ENCODE results near the gene PRAMEF1. TPM values are rescaled to one million over a fixed set of nuclear protein-coding genes. Genes with fewer than 3 reads are reported as not detected.

PRAMEF1 gene
- polyA plus RNA-seq, 1 donor (not counting 4 experiments of a cell fraction or from before 2014, with no cell fraction given), result not detected

DNA sequence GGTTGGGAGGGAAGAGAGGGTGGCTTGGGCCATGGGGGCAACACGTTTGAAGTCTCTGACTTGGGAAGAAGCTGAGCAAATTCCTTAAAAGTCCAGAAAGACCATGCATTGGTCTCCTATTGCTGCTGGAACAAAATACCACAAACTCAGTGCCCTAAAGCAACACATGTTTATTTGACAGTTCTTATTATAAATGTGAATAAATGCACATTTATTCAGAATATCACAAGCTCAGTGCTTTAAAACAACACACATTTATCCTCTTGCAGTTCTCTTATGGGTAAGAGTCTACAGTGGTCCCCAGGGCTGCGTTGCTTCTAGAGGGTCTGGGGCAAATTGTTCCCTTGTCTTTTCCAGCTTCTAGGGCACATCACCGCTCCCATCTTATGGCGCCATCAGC lies 27.7 kb upstream of the PRAMEF1 start:
- no peaks in the 10 kb centered on the region for H3K9me3 ChIP-seq (ENCODE audit: control insufficient read depth, low read depth, low read length)
- no peaks in the 10 kb centered on the region for H4K20me1 ChIP-seq (ENCODE audit: control insufficient read depth, extremely low read depth, insufficient read depth, low read length)
- FAIRE-seq (no peak), DNase-seq (ENCODE audit: low read depth, low spot score) (no peak)
- dilution Hi-C loops (cut with MboI; ENCODE audit: extremely low pct_ligation_motif_present, low sequenced_read_pairs), result no loop called here
- no peak overlapping the region for H2AFZ ChIP-seq (ENCODE audit: control insufficient read depth, low read length)
- no peaks in the 10 kb centered on the region for H3K36me3 ChIP-seq (ENCODE audit: control insufficient read depth in 2 of 2, extremely low read depth in 1 of 2, insufficient read depth in 2 of 2, low read length in 2 of 2)
- no peaks in the 10 kb centered on the region for H3K9me1 ChIP-seq (ENCODE audit: control insufficient read depth, extremely low read depth, insufficient read depth, low read length)
- TF ChIP-seq EZH2 (IDR thresholded peaks at IDR 0.05; ENCODE audit: low read length), result no peak
- TF ChIP-seq, protein P1, sequence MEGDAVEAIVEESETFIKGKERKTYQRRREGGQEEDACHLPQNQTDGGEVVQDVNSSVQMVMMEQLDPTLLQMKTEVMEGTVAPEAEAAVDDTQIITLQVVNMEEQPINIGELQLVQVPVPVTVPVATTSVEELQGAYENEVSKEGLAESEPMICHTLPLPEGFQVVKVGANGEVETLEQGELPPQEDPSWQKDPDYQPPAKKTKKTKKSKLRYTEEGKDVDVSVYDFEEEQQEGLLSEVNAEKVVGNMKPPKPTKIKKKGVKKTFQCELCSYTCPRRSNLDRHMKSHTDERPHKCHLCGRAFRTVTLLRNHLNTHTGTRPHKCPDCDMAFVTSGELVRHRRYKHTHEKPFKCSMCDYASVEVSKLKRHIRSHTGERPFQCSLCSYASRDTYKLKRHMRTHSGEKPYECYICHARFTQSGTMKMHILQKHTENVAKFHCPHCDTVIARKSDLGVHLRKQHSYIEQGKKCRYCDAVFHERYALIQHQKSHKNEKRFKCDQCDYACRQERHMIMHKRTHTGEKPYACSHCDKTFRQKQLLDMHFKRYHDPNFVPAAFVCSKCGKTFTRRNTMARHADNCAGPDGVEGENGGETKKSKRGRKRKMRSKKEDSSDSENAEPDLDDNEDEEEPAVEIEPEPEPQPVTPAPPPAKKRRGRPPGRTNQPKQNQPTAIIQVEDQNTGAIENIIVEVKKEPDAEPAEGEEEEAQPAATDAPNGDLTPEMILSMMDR (optimal IDR thresholded peaks at IDR 0.05 in 1 of 3, IDR thresholded peaks at IDR 0.05 in 1 of 3, conservative IDR thresholded peaks at IDR 0.05 in 1 of 3; ENCODE audit: extremely low read depth in 1 of 3, insufficient read depth in 2 of 3, low read length in 3 of 3), result no peak
- no peaks in the 10 kb centered on the region for H3K4me1 ChIP-seq (ENCODE audit: control insufficient read depth, extremely low read depth, insufficient read depth, low read length)
- H3K4me2 ChIP-seq (ENCODE audit: control insufficient read depth, extremely low read depth, insufficient read depth, low read depth, low read length), result no peak overlapping the region
- no peak overlapping the region for H3K4me3 ChIP-seq (ENCODE audit: control insufficient read depth in 2 of 3, extremely low read depth in 1 of 3, insufficient read depth in 2 of 3, low read depth in 1 of 3, low read length in 3 of 3)
- no peaks in the 10 kb centered on the region for H3K27me3 ChIP-seq (ENCODE audit: control insufficient read depth, extremely low read depth, insufficient read depth, low read length)
- H3K27ac ChIP-seq (ENCODE audit: control insufficient read depth, insufficient read depth, low read length), result no peak overlapping the region
- H3K79me2 ChIP-seq (ENCODE audit: control insufficient read depth, insufficient read depth, low read length), result no peaks in the 10 kb centered on the region
- H3K9ac ChIP-seq (ENCODE audit: control insufficient read depth, extremely low read depth, insufficient read depth, low read length), result no peak overlapping the region

DNA sequence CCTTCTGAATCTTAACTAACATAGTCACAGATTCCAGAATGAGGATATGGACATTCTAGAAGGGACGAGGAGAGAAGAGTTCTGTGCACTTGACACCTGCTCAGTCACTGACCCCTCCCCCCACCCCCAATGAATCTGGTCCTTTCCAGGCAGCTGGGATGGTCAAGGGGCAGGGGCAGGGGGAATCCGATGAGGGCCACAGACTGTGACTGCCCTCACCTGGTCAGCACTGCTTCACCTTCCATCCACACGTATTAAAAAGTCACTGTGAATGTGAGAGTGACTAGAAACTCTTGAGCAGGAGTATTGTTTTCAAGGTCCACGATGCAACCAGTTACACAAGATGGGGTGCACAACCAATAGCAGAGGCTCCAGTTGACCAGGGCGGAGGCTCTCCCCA lies 27.2 kb upstream of the PRAMEF1 start:
- Histone ChIP-seq H3K9me3 (ENCODE audit: control insufficient read depth, low read depth, low read length) (no peaks in the 10 kb centered on the region), H3K9me1 (ENCODE audit: control insufficient read depth, extremely low read depth, insufficient read depth, low read length) (no peaks in the 10 kb centered on the region), H3K36me3 (ENCODE audit: control insufficient read depth in 2 of 2, extremely low read depth in 1 of 2, insufficient read depth in 2 of 2, low read length in 2 of 2) (no peaks in the 10 kb centered on the region), H3K4me3 (ENCODE audit: control insufficient read depth in 2 of 3, extremely low read depth in 1 of 3, insufficient read depth in 2 of 3, low read depth in 1 of 3, low read length in 3 of 3) (no peak overlapping the region), H3K4me2 (ENCODE audit: control insufficient read depth, extremely low read depth, insufficient read depth, low read depth, low read length) (no peak overlapping the region), H3K9ac (ENCODE audit: control insufficient read depth, extremely low read depth, insufficient read depth, low read length) (no peak overlapping the region), H4K20me1 (ENCODE audit: control insufficient read depth, extremely low read depth, insufficient read depth, low read length) (no peaks in the 10 kb centered on the region), H3K27me3 (ENCODE audit: control insufficient read depth, extremely low read depth, insufficient read depth, low read length) (no peaks in the 10 kb centered on the region), H2AFZ (ENCODE audit: control insufficient read depth, low read length) (no peak overlapping the region), H3K27ac (ENCODE audit: control insufficient read depth, insufficient read depth, low read length) (no peak overlapping the region), H3K79me2 (ENCODE audit: control insufficient read depth, insufficient read depth, low read length) (no peaks in the 10 kb centered on the region), H3K4me1 (ENCODE audit: control insufficient read depth, extremely low read depth, insufficient read depth, low read length) (no peaks in the 10 kb centered on the region)
- DNase-seq (ENCODE audit: low read depth, low spot score), result no peak
- dilution Hi-C loops (cut with MboI; ENCODE audit: extremely low pct_ligation_motif_present, low sequenced_read_pairs), result no loop called here
- no peak for FAIRE-seq
- TF ChIP-seq, protein P1 (optimal IDR thresholded peaks at IDR 0.05 in 1 of 3, IDR thresholded peaks at IDR 0.05 in 1 of 3, conservative IDR thresholded peaks at IDR 0.05 in 1 of 3; ENCODE audit: extremely low read depth in 1 of 3, insufficient read depth in 2 of 3, low read length in 3 of 3), result no peak
- TF ChIP-seq EZH2 (IDR thresholded peaks at IDR 0.05; ENCODE audit: low read length), result no peak

Data from keratinocyte (primary cell).